GM21526 (cell line): ENCODE results near the gene CAMTA2.
A peak's percentile ranks its signal among the peaks of the same experiment; 100 is the strongest.

Source experiments
- ATAC-seq: cut with Tn5 transposase; IDR thresholded peaks from one replicate; pipeline ENCODE4 v1.9.1; 2021; ENCODE audit warnings: moderate library complexity; ENCODE audit not compliant: unreplicated experiment, low FRiP score

Gene CAMTA2

GRCh38 chr17:5000237-5000639 is 12.8 kb upstream of the CAMTA2 start:
- no peak for ATAC-seq

GRCh38 chr17:4999430-5000093 is 12.1 kb upstream of the CAMTA2 start:
- ATAC-seq, result no peak

GRCh38 chr17:4998732-4999429 is 11.4 kb upstream of the CAMTA2 start:
- ATAC-seq, result no peak

- no peak for ATAC-seq
These were observed 10.7 kb upstream of the CAMTA2 start for GRCh38 chr17:4998027-4998731.

GRCh38 chr17:4997302-4998026 is 10.0 kb upstream of the CAMTA2 start, which contains the start of the genes INCA1 and KIF1C:
Gene INCA1 (minus strand): TSS chr17:4997522. CDS start chr17:4994437, 3,085 bp downstream.
Gene KIF1C (plus strand): TSS chr17:4997950. CDS start chr17:5000247, 2,297 bp downstream.
- peak; percentile 74 for ATAC-seq

GRCh38 chr17:4994081-4994595 is 6.7 kb upstream of the CAMTA2 start:
- no peak for ATAC-seq

- no peak for ATAC-seq
These were observed 492 bp upstream of the CAMTA2 start for GRCh38 chr17:4987767-4988567.

GRCh38 chr17:4986403-4986802 is 1.1 kb downstream of the CAMTA2 start:
- ATAC-seq, result no peak

- ATAC-seq, result no peak
These were observed 5.2 kb downstream of the CAMTA2 start for GRCh38 chr17:4982305-4982704.

GRCh38 chr17:4980644-4981216 is 6.7 kb downstream of the CAMTA2 start:
- ATAC-seq, result no peak

GRCh38 chr17:4978726-4979125 is 8.7 kb downstream of the CAMTA2 start:
- ATAC-seq, result no peak

GRCh38 chr17:4974115-4974670 is 13.3 kb downstream of the CAMTA2 start:
- ATAC-seq, result no peak

- ATAC-seq, result no peak
These were observed 14.0 kb downstream of the CAMTA2 start for GRCh38 chr17:4973256-4974114.

GRCh38 chr17:4972752-4973151 is 14.7 kb downstream of the CAMTA2 start:
- ATAC-seq, result no peak

GRCh38 chr17:4972322-4972721 is 15.2 kb downstream of the CAMTA2 start:
- ATAC-seq, result no peak

- no peak for ATAC-seq
These were observed 15.6 kb downstream of the CAMTA2 start for GRCh38 chr17:4971826-4972225.

- no peak for ATAC-seq
These were observed 17.2 kb downstream of the CAMTA2 start for GRCh38 chr17:4970273-4970672.

- no peak for ATAC-seq
These were observed 17.8 kb downstream of the CAMTA2 start for GRCh38 chr17:4969551-4970173.
